Measurements from ENCODE around the gene MYEOV. TPM values are rescaled to one million over a fixed set of nuclear protein-coding genes. Genes with fewer than 3 reads are reported as not detected.

Gene MYEOV
- total RNA-seq, 1 donor from 2014 or later = 36.9 TPM

GRCh38 chr11:69267395-69267805 lies 26.6 kb upstream of the MYEOV start:
- no peak for TF ChIP-seq CTCF (IDR thresholded peaks at IDR 0.05; ENCODE audit: insufficient read depth, low read length, poor library complexity, severe bottlenecking)
- Histone ChIP-seq H3K36me3 (ENCODE audit: control insufficient read depth, insufficient read depth, low read length) (no peaks in the 10 kb centered on the region), H3K4me3 (ENCODE audit: low read depth, low read length) (no peak overlapping the region), H3K27me3 (ENCODE audit: control insufficient read depth, insufficient read depth, low read length) (no peaks in the 10 kb centered on the region)
- DNase-seq (ENCODE audit: low read depth) = no peak

GRCh38 chr11:69268911-69269310 lies 25.0 kb upstream of the MYEOV start:
- no peak for TF ChIP-seq CTCF (IDR thresholded peaks at IDR 0.05; ENCODE audit: insufficient read depth, low read length, poor library complexity, severe bottlenecking)
- Histone ChIP-seq H3K27me3 (ENCODE audit: control insufficient read depth, insufficient read depth, low read length) (no peaks in the 10 kb centered on the region), H3K4me3 (ENCODE audit: low read depth, low read length) (no peak overlapping the region), H3K36me3 (ENCODE audit: control insufficient read depth, insufficient read depth, low read length) (no peaks in the 10 kb centered on the region)
- no peak for DNase-seq (ENCODE audit: low read depth)

- DNase-seq (ENCODE audit: low read depth) = no peak
- H3K27me3 ChIP-seq (ENCODE audit: control insufficient read depth, insufficient read depth, low read length) = no peaks in the 10 kb centered on the region
- no peak overlapping the region for H3K4me3 ChIP-seq (ENCODE audit: low read depth, low read length)
- no peak for TF ChIP-seq CTCF (IDR thresholded peaks at IDR 0.05; ENCODE audit: insufficient read depth, low read length, poor library complexity, severe bottlenecking)
- no peaks in the 10 kb centered on the region for H3K36me3 ChIP-seq (ENCODE audit: control insufficient read depth, insufficient read depth, low read length)
These were observed 24.6 kb upstream of the MYEOV start for GRCh38 chr11:69269388-69269787.

- Histone ChIP-seq H3K27me3 (ENCODE audit: control insufficient read depth, insufficient read depth, low read length) (no peaks in the 10 kb centered on the region), H3K36me3 (ENCODE audit: control insufficient read depth, insufficient read depth, low read length) (no peaks in the 10 kb centered on the region), H3K4me3 (ENCODE audit: low read depth, low read length) (no peak overlapping the region)
- no peak for DNase-seq (ENCODE audit: low read depth)
- TF ChIP-seq CTCF (IDR thresholded peaks at IDR 0.05; ENCODE audit: insufficient read depth, low read length, poor library complexity, severe bottlenecking) = no peak
These were observed 23.8 kb upstream of the MYEOV start for GRCh38 chr11:69269926-69270697.

- H3K36me3 ChIP-seq (ENCODE audit: control insufficient read depth, insufficient read depth, low read length) = no peaks in the 10 kb centered on the region
- no peak overlapping the region for H3K4me3 ChIP-seq (ENCODE audit: low read depth, low read length)
- peak; percentile 28 for TF ChIP-seq CTCF (IDR thresholded peaks at IDR 0.05; ENCODE audit: insufficient read depth, low read length, poor library complexity, severe bottlenecking)
- no peak for DNase-seq (ENCODE audit: low read depth)
- H3K27me3 ChIP-seq (ENCODE audit: control insufficient read depth, insufficient read depth, low read length) = no peaks in the 10 kb centered on the region
These were observed 23.0 kb upstream of the MYEOV start for GRCh38 chr11:69270941-69271340.

GRCh38 chr11:69272055-69272454 lies 21.9 kb upstream of the MYEOV start:
- Histone ChIP-seq H3K4me3 (ENCODE audit: low read depth, low read length) (no peak overlapping the region), H3K36me3 (ENCODE audit: control insufficient read depth, insufficient read depth, low read length) (no peaks in the 10 kb centered on the region), H3K27me3 (ENCODE audit: control insufficient read depth, insufficient read depth, low read length) (no peaks in the 10 kb centered on the region)
- DNase-seq (ENCODE audit: low read depth) = no peak
- no peak for TF ChIP-seq CTCF (IDR thresholded peaks at IDR 0.05; ENCODE audit: insufficient read depth, low read length, poor library complexity, severe bottlenecking)
